Skeletal muscle satellite cell (primary cell): ENCODE measurements around the gene CGB8. TPM values are rescaled to one million over a fixed set of nuclear protein-coding genes. Genes with fewer than 3 reads are reported as not detected.

Source experiments
- small RNA-seq: library from RNA; depleted of rRNA; stranded (forward); fragments of <200 nt; gene quantifications from one replicate; pipeline ENCODE3, GENCODE V24; 2012

Gene CGB8

Small RNA genes within 50 kb of the gene (small RNA-seq; reads per million reads assigned to genes)
- not detected for gene MIR6798
- not detected for gene RN7SL708P
